Measurements from ENCODE around the gene PRKAR1B.
"Not testable (repeated sequence)": the region's sequence is repeated elsewhere in the genome, so short reads cannot be mapped to it uniquely, and the experiment has no call there.

PRKAR1B gene

DNA sequence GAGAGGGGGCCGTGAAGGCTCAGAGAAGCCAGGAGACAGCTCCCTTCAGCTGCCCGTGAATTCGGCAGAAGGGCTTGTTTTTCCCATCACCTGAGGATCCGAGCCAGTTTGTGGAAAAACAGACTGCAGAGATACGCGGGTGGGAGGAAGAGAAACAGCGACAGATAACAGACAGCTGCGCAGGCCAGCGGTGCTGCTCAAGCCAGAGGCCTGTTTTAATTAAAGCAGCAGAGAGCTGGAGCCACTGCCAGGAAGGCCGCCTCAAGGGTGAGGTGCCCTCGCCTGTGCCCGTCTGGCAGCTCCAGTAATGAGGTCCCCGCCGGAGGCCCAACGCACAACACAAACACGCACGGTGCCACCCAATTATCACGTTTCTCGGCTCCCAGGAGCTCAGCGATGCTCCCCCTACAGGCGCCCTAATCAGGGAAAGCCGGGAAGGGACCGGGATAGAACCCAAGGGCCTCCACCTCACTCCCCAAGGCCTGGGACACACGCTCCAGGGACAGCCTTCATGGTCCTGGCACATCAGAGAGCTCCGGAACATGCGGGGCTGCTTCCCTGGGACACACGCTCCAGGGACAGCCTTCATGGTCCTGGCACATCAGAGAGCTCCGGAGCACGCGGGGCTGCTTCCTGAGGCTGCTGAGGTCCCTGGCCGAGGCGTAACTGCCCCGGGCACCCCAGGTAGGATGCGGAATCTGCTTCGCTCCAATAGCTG lies 61.2 kb downstream of the PRKAR1B start:
- no peak for DNase-seq

- no peak for DNase-seq
Measured at GRCh38 chr7:664997-665735, 61.9 kb downstream of the PRKAR1B start.

DNA sequence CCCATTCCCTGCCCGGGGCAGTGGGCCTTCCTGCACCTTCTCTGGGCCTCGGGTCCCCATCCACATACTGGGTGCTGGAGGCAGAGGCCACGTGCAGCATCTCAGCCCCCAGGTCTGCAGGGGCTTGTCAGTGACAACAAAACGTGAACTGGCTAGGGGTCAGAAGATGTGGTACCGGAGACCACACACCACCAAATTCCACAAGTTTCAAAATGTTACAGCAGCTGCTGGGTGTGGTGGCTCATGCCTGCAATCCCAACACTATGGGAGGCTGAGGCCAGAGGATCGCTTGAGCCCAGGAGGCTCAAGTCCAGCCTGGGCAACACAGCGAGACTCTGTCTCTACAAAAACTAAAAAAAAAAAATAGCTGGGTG lies 62.7 kb downstream of the PRKAR1B start:
- no peak for DNase-seq

DNA sequence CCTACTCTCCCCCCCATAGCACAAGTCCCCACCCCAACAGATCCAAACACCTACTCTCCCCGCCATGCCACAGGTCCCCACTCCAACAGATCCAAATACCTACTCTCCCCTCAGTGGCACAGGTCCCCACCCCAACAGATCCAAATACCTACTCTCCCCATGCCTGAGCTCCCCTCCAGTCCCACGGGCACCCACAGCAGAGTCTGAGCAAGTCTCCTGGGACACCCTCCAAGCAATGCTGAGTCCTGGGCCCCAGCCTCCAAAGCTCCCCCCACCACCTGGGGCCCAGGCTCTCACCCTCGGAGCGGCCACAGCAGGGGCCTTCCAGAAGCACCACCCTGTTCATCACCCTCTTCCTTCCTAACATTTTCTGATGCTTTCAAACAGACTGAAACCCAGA lies 64.5 kb downstream of the PRKAR1B start:
- DNase-seq: no peak

DNA sequence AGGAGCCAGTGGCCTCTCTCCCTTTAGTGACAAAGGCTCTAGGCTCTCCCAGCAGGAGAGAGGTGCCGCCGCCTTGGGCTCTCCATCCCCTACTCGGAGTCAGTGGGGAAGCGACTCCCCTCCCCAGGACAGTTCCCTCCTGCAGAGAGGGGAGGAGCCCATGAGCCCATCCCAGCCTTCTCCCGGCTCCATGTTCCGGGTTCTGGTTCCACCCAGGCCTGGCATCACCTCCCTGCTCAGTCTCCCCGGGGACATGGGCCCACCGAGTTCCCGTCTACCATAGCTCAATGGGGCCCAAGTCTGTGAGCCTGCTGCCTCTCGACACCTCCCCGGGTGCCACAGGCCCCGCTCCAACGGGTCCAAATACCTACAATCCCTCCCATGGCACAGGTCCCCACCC lies 67.1 kb downstream of the PRKAR1B start:
- no peak for DNase-seq

DNA sequence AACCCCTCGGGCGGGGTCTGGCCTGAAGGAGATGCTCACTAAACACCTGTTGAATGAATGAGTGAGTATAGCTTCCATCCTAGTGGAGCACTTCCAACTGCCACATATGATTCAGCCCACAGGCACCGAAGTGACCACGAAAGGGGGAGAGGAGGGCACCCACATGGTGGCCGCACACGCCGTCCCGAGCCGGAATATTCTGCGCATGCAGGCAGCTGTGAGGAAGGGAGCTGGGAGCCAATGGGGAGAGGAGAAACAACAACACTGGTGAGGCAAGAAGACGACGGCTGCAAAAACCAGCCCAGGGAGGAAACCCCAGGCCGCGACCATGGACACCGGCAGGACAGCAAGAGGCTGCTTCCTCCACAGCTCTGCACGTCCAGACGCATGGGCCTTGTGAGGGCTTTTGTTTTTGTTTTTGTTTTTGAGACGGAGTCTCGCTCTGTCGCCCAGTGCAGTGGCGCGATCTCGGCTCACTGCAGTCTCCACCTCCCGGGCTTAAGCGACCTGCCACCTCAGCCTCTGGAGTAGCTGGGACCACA lies 67.7 kb downstream of the PRKAR1B start:
- DNase-seq: no peak

DNA sequence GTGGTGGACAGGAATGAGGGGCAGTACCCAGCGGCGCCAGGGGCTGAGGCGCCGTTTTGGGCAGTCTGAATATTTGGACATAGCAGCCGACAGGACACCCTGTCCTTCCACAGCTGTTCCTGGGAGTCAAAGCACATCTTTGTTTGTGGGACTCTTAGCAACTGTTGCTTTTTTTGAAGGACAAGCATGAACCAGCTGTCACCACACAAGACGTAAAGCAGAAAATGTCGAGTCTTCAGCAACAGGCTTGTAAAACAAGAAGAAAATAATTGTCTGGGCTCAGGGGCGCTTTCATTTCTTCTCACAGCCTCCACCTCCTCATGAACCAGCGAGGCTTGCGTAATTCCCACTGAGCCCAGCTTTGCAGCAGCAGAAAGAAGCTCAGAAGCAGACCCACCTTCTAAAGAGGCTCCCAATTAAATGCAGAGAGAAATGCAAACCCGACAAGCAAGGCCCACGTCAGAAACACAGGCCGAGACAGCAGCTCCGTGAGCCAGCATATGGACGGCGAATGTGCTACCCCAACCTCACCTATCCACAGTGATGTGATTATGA lies 69.4 kb downstream of the PRKAR1B start:
- DNase-seq: no peak

DNA sequence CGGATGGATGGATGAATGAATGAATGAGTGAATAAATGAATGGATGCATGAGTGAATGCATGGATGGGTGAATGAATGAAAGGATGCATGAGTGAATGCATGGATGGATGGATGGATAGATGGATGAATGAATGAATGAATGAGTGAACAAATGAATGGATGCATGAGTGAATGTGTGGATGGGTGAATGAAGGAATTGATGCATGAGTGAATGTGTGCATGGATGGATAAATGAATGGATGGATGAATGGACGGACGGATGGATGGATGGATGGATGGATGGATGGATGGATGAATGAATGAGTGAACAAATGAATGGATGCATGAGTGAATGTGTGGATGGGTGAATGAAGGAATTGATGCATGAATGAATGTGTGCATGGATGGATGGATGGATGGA lies 70.1 kb downstream of the PRKAR1B start:
- not testable (repeated sequence) for DNase-seq

DNA sequence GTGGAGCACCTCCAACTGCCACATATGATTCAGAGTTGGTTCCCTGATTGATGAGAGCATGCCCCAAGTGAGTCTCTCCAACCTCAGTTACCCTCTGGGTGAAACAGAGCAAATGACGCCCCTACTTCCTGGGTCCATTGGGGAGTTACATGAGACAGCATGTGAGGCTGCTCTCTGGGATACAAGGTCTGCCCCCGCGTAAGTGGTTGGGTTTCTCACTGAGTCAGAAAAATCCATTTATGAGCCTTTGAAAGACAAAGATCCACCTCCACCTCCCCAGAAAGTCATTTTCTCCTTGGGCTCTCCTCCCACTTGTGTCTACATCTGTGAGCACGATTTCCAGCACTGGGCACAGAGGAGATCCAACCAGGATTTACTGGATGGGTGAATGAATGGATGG lies 71.3 kb downstream of the PRKAR1B start:
- DNase-seq: no peak

DNA sequence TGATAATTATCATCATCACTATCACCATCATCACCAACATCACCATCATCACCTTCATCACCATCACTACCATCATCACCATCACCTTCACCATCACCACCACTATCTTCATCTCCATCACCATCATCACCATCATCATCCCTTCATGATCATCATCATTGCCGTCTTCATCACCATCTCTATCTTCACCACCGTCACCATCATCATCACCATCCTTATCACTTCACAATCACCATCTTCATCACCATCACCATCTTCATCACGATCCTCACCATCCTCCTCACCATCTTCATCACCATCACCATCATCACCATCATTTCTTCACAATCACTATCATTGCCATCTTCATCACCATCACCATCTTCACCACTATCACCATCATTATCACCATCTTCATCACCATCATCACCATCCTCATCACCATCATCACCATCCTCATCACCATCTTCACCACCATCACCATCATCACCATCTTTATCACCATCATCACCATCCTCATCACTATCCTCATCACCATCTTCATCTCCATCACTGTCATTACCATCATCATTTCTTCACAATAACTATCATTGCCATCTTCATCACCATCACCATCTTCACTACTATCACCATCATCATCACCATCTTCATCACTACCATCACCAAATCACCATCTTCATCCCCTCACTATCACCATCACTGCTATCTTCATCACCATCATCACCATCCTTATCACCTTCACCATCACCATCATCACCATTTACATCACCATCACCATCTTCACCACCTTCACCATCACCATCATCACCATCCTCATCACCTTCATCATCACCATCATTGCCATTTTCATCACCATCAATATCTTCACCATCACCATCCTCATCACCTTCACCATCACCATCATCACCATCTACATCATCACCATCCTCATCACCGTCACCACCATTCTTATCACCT lies 73.0 kb downstream of the PRKAR1B start:
- no peak for DNase-seq

DNA sequence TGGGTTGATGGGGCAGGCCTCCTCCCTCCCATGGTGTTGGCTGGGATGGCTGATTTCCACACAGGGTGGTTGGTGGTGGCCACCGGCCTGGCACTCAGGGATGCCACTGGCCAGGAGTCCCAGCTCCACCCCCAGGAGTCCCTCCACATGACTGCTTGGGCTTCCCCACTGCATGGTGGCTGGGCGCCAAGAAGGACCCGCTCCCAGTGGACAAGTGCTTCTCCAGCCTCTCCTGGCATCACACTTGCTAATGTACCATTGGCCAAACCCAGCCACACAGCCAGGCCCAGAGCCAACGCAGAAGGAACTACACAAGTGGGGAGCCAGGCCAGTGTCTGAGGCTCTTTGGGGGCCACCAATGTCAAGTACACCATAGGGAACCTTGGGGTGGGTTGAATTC lies 74.2 kb downstream of the PRKAR1B start:
- DNase-seq: no peak

GRCh38 chr7:652167-652566 lies 74.9 kb downstream of the PRKAR1B start:
- not testable (repeated sequence) for DNase-seq

GRCh38 chr7:651032-651728 lies 75.9 kb downstream of the PRKAR1B start:
- DNase-seq: no peak

DNA sequence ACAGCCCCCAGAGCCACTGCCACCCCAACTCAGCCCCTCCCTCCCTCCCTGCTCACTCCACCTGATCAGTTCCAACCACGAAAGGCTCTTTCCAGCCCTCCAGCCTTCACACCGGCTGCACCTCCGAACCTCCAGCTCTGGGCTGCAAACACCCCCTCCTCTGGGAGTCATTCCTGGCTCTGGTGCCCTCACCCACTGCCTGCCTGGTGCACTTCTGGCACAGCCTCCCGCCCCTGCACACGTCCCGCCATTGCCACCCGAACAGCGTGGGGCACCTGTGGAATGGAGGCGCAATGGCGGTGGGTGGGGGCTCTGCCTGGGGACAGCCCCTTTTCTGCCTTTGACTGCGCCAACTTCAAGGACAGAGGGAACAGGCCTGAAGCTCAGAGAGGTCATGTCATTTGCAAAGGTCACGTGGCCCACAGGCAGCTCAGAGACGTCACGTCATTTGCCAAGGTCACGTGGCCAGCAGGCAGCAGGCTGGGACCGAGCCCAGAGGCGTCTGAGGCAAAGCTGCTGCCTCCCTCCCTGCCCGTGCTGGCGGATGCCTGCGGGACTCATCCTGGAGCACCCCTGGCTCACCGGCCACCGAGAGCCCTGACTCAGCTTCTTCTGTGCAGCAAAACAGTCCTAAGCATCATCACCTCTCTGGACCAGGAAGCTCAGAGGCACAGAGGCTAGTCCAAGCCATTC lies 76.6 kb downstream of the PRKAR1B start:
- DNase-seq: no peak

- no peak for DNase-seq
Measured at GRCh38 chr7:646951-647350, 80.1 kb downstream of the PRKAR1B start.

GRCh38 chr7:646487-646886 lies 80.6 kb downstream of the PRKAR1B start:
- DNase-seq: no peak

GRCh38 chr7:645606-646005 lies 81.5 kb downstream of the PRKAR1B start:
- DNase-seq: no peak

GRCh38 chr7:644381-645305 lies 82.4 kb downstream of the PRKAR1B start:
- no peak for DNase-seq

DNA sequence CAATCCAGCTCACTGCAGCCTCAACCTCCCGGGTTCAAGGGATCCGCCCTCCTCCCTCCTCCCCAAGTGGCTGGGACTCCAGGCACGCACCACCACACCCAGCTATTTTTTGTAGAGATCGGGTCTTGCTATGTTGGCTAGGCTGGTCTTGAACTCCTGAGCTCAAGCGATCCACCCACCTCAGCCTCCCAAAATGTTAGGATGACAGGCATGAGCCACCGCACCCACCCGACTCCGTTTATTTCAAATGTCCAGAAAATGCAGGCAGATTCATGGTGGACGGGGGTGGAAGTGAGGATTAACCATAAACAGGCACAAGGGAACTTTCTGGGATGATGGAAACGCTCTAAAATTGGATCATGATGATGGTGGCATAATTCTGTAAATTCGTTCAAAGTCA lies 85.1 kb downstream of the PRKAR1B start:
- DNase-seq: no peak

DNA sequence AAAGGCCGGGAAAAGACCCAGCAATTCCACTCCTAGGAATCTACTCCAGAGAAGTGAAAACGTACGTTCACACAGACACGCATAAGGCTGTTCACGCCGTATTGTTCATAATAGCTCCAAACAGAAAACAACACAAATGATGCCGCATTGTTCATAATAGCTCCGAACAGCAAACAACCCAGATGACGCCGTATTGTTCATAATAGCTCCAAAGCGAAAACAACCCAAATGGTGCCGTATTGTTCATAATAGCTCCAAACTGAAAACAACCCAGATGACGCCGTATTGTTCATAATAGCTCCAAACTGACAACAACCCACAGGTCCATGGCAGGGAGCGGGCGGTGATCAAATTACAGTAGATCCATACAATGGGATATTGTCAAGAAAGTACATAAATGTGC lies 85.8 kb downstream of the PRKAR1B start:
- DNase-seq: no peak

Data from NCI-H1048 (cell line).